NCI-H526 treated with DMSO at 0.1 percent for 48 hours (cell line): ENCODE data around the gene LRP1B.

Experiments used
- DNase-seq: peaks from one replicate; lab custom pipeline; 2025; lab: John Stamatoyannopoulos, UW

The LRP1B gene

DNA sequence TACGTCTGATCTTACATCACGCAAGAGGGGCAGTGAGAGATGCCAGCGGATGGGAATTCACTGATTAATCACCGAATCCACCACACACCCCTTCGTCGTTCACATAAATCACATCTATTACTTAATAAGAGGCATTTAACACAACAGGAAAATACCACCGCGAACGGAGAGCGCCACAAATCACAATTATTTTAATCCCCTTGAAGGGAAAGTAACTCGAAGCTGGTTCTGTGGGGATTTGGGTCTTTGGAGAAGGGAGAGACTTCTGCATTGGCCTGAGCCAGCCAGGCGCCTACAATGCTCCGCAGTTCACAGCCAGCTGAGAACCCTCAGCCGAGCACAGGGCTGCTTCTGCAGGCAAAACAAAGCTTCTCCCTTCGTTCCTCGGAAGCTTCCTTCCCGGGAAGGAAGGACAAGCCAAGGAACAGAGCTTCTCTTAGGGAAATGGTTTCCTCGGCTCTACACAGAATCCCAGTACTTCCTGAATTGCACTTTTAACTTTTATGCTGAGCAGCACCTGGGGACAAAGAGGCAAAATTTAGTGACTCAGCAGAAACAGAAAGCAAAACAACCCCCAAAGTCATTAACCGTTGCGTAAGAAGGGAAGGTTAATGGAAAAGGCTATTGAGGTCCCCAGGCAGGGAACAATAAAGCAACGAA is at the start of gene LRP1B:
Gene LRP1B (minus strand): TSS at position 7 of the 660 bp plus-strand sequence. CDS start 287 bp downstream, outside the sequence.
- no peak for DNase-seq

DNA sequence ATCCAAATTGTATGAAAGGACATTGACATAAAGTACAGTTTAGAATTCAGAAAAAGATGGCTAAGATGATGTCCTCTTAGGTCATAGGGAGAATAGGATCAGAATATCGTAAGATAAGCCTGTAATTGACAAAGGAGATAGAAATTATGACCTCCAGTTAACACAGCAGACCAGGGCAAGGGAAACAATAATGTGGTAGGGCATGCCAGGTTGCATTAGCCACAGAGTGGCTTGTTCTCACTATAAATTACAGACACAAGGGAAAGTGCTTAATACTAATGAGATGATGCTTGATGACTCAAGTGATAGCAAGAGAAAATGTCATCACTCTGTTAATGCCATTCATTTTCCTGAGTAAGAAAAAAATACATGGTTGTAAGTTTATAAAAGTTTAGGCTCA is 48.9 kb upstream of the LRP1B start:
- no peak for DNase-seq

- no peak for DNase-seq
Observed at GRCh38 chr2:142178604-142179003, 47.8 kb upstream of the LRP1B start.

- no peak for DNase-seq
Observed at GRCh38 chr2:142176941-142177340, 46.1 kb upstream of the LRP1B start.

DNA sequence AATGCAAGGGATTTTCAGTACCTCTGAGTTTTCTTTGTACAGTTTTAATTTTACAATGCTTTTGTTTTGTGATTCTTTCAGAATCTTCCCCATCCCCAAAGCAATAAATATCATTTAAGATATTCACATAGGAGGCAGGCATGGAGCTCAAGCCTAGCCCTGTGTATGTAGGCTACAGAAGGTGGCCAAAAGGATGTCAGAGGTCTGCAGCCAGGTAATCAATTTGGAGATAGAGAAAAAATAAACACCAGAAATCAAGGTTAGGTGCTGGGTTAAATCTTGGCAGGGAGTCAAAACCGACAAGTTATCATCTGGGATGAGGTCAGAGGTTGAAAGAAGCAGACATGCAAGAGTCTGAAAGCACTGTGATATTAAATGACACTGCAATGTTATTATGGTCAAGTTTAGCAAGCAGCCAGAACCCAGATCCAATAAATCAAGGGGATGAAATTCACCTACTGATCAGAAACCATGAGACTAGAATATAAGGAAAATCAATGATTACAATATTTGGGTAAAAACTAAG is 45.1 kb upstream of the LRP1B start:
- DNase-seq, result no peak

GRCh38 chr2:142174176-142174575 is 43.4 kb upstream of the LRP1B start:
- DNase-seq, result no peak

GRCh38 chr2:142170847-142171246 is 40.0 kb upstream of the LRP1B start:
- DNase-seq, result no peak

DNA sequence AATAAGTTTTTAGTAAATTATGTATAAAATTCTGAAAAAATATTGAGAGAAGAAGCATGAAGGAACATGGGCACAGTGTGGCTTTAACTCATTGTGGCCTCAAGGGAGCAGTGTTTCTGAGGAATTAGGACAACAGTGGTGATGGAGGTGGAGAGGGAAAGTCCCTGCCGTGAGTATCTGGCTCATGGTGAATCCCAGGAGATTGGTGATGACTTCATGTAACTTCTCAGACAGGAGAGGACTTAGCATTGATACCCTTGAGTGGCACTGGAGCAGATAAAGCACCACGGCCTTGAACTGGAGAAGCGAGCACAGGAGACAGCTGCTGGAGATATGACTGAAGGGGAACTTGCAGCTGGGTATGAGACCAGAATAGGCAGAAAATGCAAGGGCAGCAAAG is 35.0 kb upstream of the LRP1B start:
- DNase-seq, result peak; percentile 14

DNA sequence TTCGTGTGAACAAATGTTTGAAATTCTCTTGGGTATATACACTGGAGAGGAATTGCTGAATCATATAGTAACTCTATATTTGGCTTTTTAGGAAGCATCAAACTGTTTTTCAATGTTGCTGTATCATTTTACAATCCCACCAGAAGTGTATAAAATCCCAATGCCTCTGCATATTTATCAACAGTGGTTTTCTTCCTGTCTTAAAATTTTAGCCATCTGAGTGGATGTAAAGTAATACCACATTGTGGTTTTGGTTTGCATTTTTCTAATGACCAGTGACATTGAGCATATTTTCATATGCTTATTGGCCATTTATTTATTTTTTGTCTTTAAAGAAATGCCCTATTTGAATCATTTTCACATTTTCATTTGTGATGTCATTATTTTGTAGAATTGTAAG is 22.8 kb upstream of the LRP1B start:
- no peak for DNase-seq

- no peak for DNase-seq
Observed at GRCh38 chr2:142150453-142150852, 19.6 kb upstream of the LRP1B start.

DNA sequence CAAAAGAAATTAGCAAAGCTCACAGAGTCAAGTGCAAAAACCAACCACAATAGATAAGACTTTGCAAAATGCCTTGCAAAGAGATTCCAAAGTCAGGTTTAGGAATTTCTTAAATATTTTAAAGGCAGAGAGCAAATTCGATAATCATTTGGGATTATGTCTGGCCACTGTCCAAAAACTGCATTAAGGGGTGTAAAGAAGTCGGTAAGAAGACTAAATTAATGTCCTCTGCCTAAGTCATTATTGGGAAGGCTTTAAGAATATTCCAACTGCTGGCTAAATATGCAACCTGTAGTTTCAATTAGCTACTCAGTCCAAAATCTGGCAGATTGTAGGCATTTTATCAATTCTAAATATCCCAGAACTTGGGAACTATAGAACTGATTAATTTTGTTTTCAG is 13.7 kb upstream of the LRP1B start:
- DNase-seq, result no peak

DNA sequence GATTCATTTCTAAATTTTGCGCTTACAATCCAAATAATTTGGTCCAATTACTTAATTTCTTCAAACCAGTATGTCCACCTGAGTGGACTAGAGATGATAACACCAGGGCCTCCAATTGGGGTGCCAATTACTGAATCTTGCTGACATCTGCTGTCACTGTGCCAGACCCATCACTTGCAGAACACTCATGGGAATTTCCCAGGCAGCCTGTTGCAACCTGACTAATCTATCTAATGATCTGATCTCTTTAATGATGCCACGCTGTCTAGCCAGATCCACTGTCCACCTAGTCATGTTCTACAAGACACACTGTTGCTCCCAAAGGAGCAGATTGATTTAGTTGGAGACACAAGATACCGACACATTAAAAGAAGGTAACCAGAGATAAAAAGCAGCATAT is 11.8 kb upstream of the LRP1B start:
- DNase-seq, result no peak

DNA sequence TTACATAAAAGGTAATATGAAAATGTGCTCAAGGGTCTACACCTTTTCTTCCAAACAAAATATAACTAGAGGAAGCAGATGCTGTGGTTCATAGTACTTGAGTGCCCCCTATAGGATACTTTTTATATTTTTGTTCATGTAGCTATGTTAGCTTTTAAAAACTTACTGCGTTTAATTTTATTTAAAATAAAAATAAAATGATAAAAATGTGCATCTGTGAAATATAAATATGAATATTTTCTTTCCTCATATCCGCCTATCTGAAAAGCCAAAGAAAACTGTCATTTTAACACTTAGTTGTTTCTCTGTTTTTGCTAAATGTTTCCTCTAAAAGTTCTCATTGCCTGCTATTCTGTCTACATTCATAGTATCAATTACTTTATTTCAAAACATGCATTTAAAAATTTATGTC is 9.6 kb upstream of the LRP1B start:
- DNase-seq, result peak; percentile 14

DNA sequence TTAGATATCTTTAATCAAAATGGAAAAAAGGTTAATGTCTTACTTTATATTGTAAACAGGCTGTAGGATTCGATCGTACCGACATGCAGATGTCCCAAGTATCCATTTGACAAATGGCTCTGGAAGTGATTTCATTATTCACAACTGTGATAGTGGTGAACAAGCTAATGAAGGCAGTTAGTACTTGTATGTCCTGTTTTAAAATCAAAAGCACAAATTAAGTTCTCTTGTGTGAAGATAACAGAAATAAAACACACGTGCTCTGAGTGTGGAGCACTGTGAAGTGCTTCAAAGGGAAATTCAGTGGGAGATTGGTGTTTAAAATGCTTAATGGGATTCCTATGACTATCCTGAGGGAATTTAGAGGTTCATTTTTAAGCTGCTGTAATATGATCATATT is 8.6 kb upstream of the LRP1B start:
- DNase-seq, result no peak

- DNase-seq, result no peak
Observed at GRCh38 chr2:142136571-142136970, 5.8 kb upstream of the LRP1B start.

DNA sequence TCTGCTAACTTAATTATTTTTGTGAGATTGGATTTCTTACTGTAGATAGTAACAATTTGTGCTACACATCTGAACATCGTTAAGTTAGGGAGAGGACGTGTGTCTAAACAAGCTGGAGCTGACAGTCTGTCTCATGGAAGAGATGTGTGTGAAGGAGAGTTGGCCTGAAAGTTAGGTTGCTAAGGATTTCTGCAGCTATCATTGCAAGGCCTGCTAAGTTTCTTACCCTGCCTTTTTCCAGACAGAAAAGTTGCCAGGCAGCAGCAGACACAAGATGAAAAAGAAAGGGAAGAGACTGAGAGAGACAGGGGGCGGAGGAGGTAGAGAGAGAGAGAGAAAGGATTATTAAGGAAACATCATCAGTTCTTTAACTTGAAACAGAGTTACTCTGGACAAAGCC is 4.1 kb upstream of the LRP1B start:
- DNase-seq, result no peak

GRCh38 chr2:142130111-142131009 is 456 bp downstream of the LRP1B start:
- peak; percentile 71 for DNase-seq

GRCh38 chr2:142128105-142128504 is 2.7 kb downstream of the LRP1B start:
- no peak for DNase-seq

DNA sequence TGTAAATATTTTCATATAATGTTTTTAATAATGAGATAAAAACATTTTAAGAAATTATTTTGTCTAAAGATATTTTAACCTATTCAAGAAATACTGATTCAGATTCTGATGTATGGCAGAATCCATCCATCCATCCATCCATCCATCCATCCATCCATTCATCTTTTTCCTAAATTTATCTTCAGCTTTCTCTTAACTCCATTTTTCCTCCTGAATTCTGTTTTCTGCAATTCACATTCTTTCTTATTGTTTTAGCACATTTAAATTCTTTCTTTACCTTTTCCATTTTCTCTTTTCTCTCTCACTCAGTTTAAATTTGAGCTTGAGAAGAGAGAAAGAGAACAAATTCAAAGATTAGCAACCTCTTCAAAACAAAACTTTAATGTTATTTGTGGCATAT is 3.6 kb downstream of the LRP1B start:
- DNase-seq, result no peak

GRCh38 chr2:142124706-142125105 is 6.1 kb downstream of the LRP1B start:
- DNase-seq, result no peak

DNA sequence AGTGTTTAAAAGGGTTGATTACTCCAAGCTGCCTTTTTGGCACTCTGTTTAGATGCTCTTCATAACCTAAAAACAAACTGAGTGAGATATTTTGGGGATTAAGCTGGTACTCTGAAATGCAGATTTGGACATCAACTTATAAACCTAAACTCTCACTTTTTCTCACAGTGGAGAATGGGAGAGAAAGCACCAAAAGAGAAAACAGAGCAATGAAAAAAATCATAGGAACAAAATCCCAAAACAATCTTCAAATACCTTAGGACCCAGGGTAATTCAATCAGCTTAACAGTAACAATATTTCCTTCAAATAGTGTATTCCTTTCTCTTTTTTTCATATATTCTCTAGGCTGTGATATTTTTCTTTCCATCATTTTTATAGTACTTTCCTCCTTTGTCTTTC is 11.5 kb downstream of the LRP1B start:
- DNase-seq, result no peak

DNA sequence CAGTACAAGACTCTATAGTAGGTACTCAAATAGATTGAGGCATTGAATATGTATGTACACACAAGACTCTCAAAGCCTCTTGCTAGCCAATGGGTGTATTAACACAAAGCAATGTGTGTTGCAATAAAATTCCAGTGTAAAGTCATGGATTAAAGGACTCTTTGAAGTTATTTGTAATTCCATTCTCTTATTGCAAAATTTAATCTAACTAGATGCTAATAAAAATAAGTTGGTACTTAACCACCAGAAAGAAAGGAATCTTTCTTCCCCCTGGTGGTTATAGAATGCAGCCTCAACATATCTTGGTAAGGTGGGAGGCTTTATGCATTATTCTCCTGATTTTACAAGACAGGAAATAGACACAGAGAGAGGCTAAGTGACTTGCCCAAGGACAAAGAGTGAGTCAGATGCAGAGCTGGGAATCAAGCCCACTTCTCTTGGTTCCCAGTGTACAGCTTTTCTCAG is 18.0 kb downstream of the LRP1B start:
- no peak for DNase-seq

GRCh38 chr2:142104134-142104758 is 26.6 kb downstream of the LRP1B start:
- DNase-seq, result no peak
